GM12891 (cell line): ENCODE data around the gene PDE4DIP.
"Not testable (repeated sequence)": the region's sequence is repeated elsewhere in the genome, so short reads cannot be mapped to it uniquely, and the experiment has no call there.

ENCODE experiments used
- POLR2A ChIP-seq: IDR thresholded peaks from 2 replicates; pipeline ENCODE4 v1.6.1; 2011; ENCODE audit warnings: low read depth, low read length, control low read depth
- POLR2AphosphoS5 ChIP-seq: IDR thresholded peaks from 2 replicates; pipeline ENCODE4 v1.6.1; 2011; ENCODE audit warnings: low read depth, low read length, control low read depth
- TAF1 ChIP-seq: IDR thresholded peaks from 2 replicates; pipeline ENCODE4 v1.6.1; 2011; ENCODE audit warnings: low read depth, low read length, control low read depth

GRCh38 chr1:148808929-148809283 is 35.3 kb upstream of the PDE4DIP start:
- not testable (repeated sequence) for TF ChIP-seq POLR2AphosphoS5, TAF1, POLR2A
